C4-2B (cell line): Measurements from ENCODE around the gene EVA1B.

Experiments
- CTCF ChIP-seq: fragments of 450-650 bp; conservative IDR thresholded peaks from 2 replicates; pipeline ENCODE4 v1.5.1; 2017; ENCODE audit warnings: mild to moderate bottlenecking
- ZFX ChIP-seq: fragments of 450-650 bp; IDR thresholded peaks from 2 replicates; pipeline ENCODE4 v1.6.1; 2017

GRCh38 chr1:36346741-36347370 lies 23.4 kb upstream of the EVA1B start:
- TF ChIP-seq CTCF (no peak), ZFX (no peak)
